ENCODE results near the gene DNAH2.
A peak's percentile ranks its signal among the peaks of the same experiment; 100 is the strongest.

Gene DNAH2

GRCh38 chr17:7881276-7882054 lies 163.9 kb downstream of the DNAH2 start:
- DNase-seq = peak; percentile 18

DNA sequence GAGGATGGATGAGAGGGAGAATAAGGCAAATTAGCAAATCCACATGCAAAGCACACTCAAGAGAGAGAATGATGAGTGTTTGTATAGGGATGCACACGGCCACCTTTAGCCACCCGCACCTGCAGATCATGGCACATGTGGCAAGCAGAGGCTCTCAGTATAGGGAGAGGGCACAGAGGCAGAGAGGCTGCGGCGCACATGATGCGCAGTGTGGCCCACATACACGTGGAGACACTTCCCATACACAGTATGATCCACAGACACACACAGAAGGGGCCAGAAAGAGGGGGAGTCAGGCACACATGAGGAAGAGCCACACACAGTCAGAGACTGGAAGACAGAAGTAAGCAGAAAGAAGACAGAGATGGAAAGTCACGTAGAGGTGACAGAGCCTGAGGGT lies 164.5 kb downstream of the DNAH2 start:
- no peak for DNase-seq

GRCh38 chr17:7882629-7883028 lies 165.1 kb downstream of the DNAH2 start:
- peak; percentile 5 for DNase-seq
